ENCODE results near the gene DUOX1. TPM values are rescaled to one million over a fixed set of nuclear protein-coding genes. Genes with fewer than 3 reads are reported as not detected.

The DUOX1 gene
- total and polyA plus RNA-seq, 2 donors (not counting 1 experiment from before 2014, with no cell fraction given), result 0.27 TPM; not detected in 1

GRCh38 chr15:45116482-45117307 is 13.1 kb upstream of the DUOX1 start:
- peak overlapping the region; percentile 76 for H3K4me2 ChIP-seq (replicated peaks; ENCODE audit: low read depth, low read length, poor library complexity, severe bottlenecking)
- H3K9ac ChIP-seq (ENCODE audit: low read length), result peak overlapping the region; percentile 45
- H3K9me3 ChIP-seq (ENCODE audit: control extremely low read depth in 1 of 3, control insufficient read depth in 2 of 3, insufficient read depth in 1 of 3, low read length in 2 of 3), result peaks cover 0 to 42% (median 0%) of the 10 kb centered on the region in 3 donors
- CTCF ChIA-PET, result interaction anchor here (0.9 to 5.5 kb wide), 7 partner anchors 9 to 263 kb away, joined by 3 to 56 read pairs (median 3); no protein-coding TSS in a partner anchor
- Mint-ChIP-seq H3K4me1 (peaks cover 51% of the 10 kb centered on the region), H3K4me3 (peak overlapping the region; percentile 80), H3K27ac (no peak overlapping the region), H3K9me3 (ENCODE audit: insufficient read depth) (no peaks in the 10 kb centered on the region), H3K27me3 (peaks cover 76% of the 10 kb centered on the region)
- peaks cover 0 to 80% (median 56%) of the 10 kb centered on the region in 4 experiments for H3K27me3 ChIP-seq (replicated peaks in 1 of 4; ENCODE audit: control extremely low read depth in 1 of 4, control insufficient read depth in 3 of 4, insufficient read depth in 4 of 4, low read length in 3 of 4)
- peaks cover 52 to 60% of the 10 kb centered on the region in 2 donors for H3K4me1 ChIP-seq (ENCODE audit: control insufficient read depth in 2 of 2, insufficient read depth in 2 of 2, low read length in 2 of 2)
- no peaks in the 10 kb centered on the region for H3K79me2 ChIP-seq (ENCODE audit: control insufficient read depth, insufficient read depth, low read length)
- TF ChIP-seq EZH2 (IDR thresholded peaks at IDR 0.05; ENCODE audit: borderline replicate concordance, insufficient read depth, low read depth, low read length, poor library complexity, severe bottlenecking) (no peak), CTCF (IDR thresholded peaks at IDR 0.05) (no peak)
- WGBS (ENCODE audit: insufficient coverage), result 8% methylated on average over 65 of the region's 65 CpGs
- H4K20me1 ChIP-seq (ENCODE audit: control insufficient read depth, insufficient read depth, low read length, poor library complexity, severe bottlenecking), result no peaks in the 10 kb centered on the region
- H3K4me3 ChIP-seq (ENCODE audit: control extremely low read depth in 1 of 5, extremely low read depth in 1 of 5, insufficient read depth in 1 of 5, low read depth in 2 of 5, low read length in 4 of 5), result peak overlapping the region in 3 of 5 experiments; percentile 1 to 37 (median 24)
- POLR2A ChIA-PET, result no interaction called here
- intact Hi-C loops (cut with micrococcal nuclease), result loop anchor here (1.0 to 10.0 kb wide), 3 partner anchors 78 to 264 kb away; no protein-coding TSS in a partner anchor
- DNase-seq (peak; percentile 56), ATAC-seq (ENCODE audit: low read depth) (no peak)
- no peaks in the 10 kb centered on the region for H3K36me3 ChIP-seq (replicated peaks in 1 of 2; ENCODE audit: control extremely low read depth in 1 of 2, control insufficient read depth in 1 of 2, extremely low read depth in 1 of 2, insufficient read depth in 2 of 2, low read length in 1 of 2)
- peak overlapping the region; percentile 27 for H2AFZ ChIP-seq (ENCODE audit: insufficient read depth, low read depth, low read length, poor library complexity, severe bottlenecking)
- H3K27ac ChIP-seq (ENCODE audit: low read length in 2 of 2), result no peak overlapping the region
